Activated CD4-positive, alpha-beta T cell treated with anti-CD3 and anti-CD28 coated beads for 36 hours (primary cell): ENCODE measurements around the gene SPINK4. TPM values are rescaled to one million over a fixed set of nuclear protein-coding genes. Genes with fewer than 3 reads are reported as not detected.
A peak's percentile ranks its signal among the peaks of the same experiment; 100 is the strongest.

Source experiments
- ATAC-seq: fragments of 200-7000 bp; cut with Tn5 transposase; one replicate; pipeline ENCODE4 v1.10.0; 2021; ENCODE audit warnings: mild to moderate bottlenecking, moderate library complexity
- CTCF ChIA-PET: fragments of 350-600 bp; sonication (Branson Sonifier 250); formaldehyde crosslinking; loops from one replicate; lab custom pipeline; 2021; ENCODE audit warnings: antibody characterized with exemption; lab: Charles Lee
- POLR2A ChIA-PET: fragments of 350-600 bp; sonication (Branson Sonifier 250); formaldehyde crosslinking; loops from one replicate; lab custom pipeline; 2021; ENCODE audit warnings: antibody characterized with exemption, inconsistent platforms; lab: Charles Lee
- DNase-seq: peaks from one replicate; pipeline ENCODE4 v3.0.0-alpha.2; 2020
- H3K27ac Mint-ChIP-seq: one replicate; pipeline ENCODE4 v1.8.0; 2021; ENCODE audit warnings: mixed read lengths
- H3K27me3 Mint-ChIP-seq: one replicate; pipeline ENCODE4 v1.8.0; 2021; ENCODE audit warnings: mixed read lengths
- H3K36me3 Mint-ChIP-seq: one replicate; pipeline ENCODE4 v1.8.0; 2021; ENCODE audit warnings: low read depth, mixed read lengths
- H3K4me1 Mint-ChIP-seq: one replicate; pipeline ENCODE4 v1.8.0; 2021; ENCODE audit warnings: mixed read lengths
- H3K4me3 Mint-ChIP-seq: one replicate; pipeline ENCODE4 v1.8.0; 2021; ENCODE audit warnings: mild to moderate bottlenecking, moderate library complexity, mixed read lengths
- H3K9me3 Mint-ChIP-seq: one replicate; pipeline ENCODE4 v1.8.0; 2021; ENCODE audit warnings: low read depth, mixed read lengths
- intact Hi-C, 2 experiments: fragments of 100-400 bp; cut with DNase I in 1 of 2; cut with micrococcal nuclease in 1 of 2; formaldehyde crosslinking; loops; one replicate each; pipeline versions ENCODE4 v1.14.2 to v1.15.1; 2022 to 2024; cut with DNase I, micrococcal nuclease
- total RNA-seq, 2 experiments: library from RNA; stranded (reverse); gene quantifications; one replicate each; pipeline ENCODE4 v1.2.3, GENCODE V29; 2021

Gene SPINK4
- total RNA-seq, 2 experiments from 2014 or later: not detected

DNA sequence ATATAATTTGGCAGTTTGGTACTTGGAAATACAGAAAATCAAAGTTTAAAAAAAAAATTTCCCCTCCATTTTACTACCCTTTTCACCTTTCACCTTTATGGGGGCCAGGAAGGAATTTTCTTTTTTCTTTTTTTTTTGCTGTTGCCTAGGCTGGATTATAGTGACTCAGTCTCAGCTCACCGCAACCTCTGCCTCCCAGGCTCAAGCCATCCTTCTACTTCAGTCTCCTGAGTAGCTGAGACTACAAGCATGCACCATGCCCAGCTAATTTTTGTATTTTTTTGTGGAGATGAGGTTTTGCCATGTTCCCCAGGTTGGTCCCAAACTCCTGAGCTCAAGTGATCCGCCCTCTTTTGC is 34.0 kb downstream of the SPINK4 start:
- intact Hi-C loops: no loop called here
- Mint-ChIP-seq H3K9me3 (no peaks in the 10 kb centered on the region), H3K27ac (no peak overlapping the region), H3K4me3 (no peak overlapping the region), H3K27me3 (no peaks in the 10 kb centered on the region), H3K36me3 (peaks cover 48% of the 10 kb centered on the region), H3K4me1 (peaks cover 8% of the 10 kb centered on the region)
- POLR2A ChIA-PET: no interaction called here
- DNase-seq (no peak), ATAC-seq (no peak)
- CTCF ChIA-PET: interaction anchor here (1.1 to 1.6 kb wide), 3 partner anchors 10 to 16 kb away, joined by 3 to 9 read pairs (median 6); partner anchors contain the start of gene NFX1

DNA sequence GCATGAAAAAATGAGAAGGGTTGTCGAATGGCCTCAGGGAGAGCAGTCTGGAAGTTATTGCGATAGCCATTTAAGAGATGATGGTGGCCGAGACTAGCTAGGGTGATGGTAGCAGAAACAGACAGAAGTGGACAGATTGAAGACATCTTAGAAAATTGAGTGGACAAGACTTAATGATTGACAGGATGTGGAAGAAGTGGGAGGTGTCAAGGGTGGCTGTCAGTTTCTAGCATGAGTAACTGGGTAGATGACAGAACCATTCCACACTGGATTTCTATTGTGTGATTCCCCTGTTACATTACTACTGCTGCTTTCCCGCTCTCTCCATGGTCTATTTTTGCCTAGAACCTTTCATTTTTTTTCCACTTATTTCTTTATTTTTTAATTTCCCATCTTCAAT is 37.5 kb downstream of the SPINK4 start:
- intact Hi-C loops: no loop called here
- no peaks in the 10 kb centered on the region for H3K9me3 Mint-ChIP-seq
- H3K27ac Mint-ChIP-seq: no peak overlapping the region
- DNase-seq (no peak), ATAC-seq (no peak)
- POLR2A ChIA-PET: no interaction called here
- H3K36me3 Mint-ChIP-seq: peaks cover 53% of the 10 kb centered on the region
- CTCF ChIA-PET: interaction anchor here (0.6 to 1.8 kb wide), 2 partner anchors 10 to 39 kb away, joined by 3 to 13 read pairs; no protein-coding TSS in a partner anchor
- no peak overlapping the region for H3K4me3 Mint-ChIP-seq
- H3K4me1 Mint-ChIP-seq: peaks cover 12% of the 10 kb centered on the region
- no peaks in the 10 kb centered on the region for H3K27me3 Mint-ChIP-seq

DNA sequence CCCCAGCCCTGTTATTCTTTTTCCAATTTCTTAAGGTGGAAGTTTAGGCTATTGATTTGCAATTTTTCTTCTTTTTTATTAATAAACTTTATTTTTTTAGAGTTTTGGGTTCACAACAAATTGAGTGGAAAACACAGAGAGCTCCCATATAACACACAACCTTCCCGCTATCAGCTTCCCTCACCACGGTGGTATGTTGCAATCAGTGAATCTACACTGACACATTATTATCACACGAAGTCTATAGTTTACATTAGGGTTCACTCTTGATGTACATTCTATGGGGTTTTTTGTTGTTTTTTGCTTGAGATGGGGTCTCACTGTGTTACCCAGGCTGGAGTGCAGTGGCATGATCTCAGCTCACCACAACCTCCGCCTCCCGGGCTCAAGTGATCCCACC is 45.5 kb downstream of the SPINK4 start:
- H3K4me3 Mint-ChIP-seq: no peak overlapping the region
- no peak for ATAC-seq
- ChIA-PET CTCF (interaction anchor here (0.6 to 1.5 kb wide), 6 partner anchors 10 to 338 kb away, joined by 3 to 9 read pairs (median 4); no protein-coding TSS in a partner anchor), POLR2A (no interaction called here)
- intact Hi-C loops: loop anchor here (5.0 kb wide), 3 partner anchors 92 to 437 kb away; no protein-coding TSS in a partner anchor
- DNase-seq: no peak
- peaks cover 20% of the 10 kb centered on the region for H3K4me1 Mint-ChIP-seq
- no peak overlapping the region for H3K27ac Mint-ChIP-seq
- no peaks in the 10 kb centered on the region for H3K27me3 Mint-ChIP-seq
- no peaks in the 10 kb centered on the region for H3K9me3 Mint-ChIP-seq
- peaks cover 10% of the 10 kb centered on the region for H3K36me3 Mint-ChIP-seq

DNA sequence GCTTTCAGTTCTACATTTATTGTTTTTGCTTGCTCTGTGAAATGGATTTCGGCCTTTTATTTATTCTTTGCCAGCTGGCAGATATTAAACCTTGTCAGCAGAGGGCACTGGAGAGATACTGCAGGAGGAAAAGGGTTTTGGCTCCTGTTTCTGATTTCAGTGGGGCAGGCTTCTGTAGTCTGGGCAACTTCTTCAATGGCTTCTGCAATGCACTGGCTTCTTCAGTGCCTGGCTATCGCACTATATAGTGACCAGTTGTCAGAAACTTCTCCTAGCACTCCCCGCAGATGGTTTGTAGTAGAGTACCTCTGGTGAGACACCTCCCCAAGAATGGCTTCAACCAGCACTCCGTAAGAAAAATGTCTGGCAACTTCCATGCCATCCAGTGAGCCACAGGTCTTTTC is 47.1 kb downstream of the SPINK4 start:
- ATAC-seq (no peak), DNase-seq (peak; percentile 68)
- Mint-ChIP-seq H3K4me1 (peaks cover 32% of the 10 kb centered on the region), H3K36me3 (peaks cover 12% of the 10 kb centered on the region), H3K27ac (peak overlapping the region; percentile 65), H3K27me3 (no peaks in the 10 kb centered on the region), H3K9me3 (no peaks in the 10 kb centered on the region), H3K4me3 (no peak overlapping the region)
- POLR2A ChIA-PET: interaction anchor here (0.6 kb wide), 1 partner anchor 214 kb away, joined by 3 read pairs; no protein-coding TSS in a partner anchor
- intact Hi-C loops: loop anchor here (1.0 to 5.0 kb wide), 6 partner anchors 88 to 435 kb away; no protein-coding TSS in a partner anchor
- CTCF ChIA-PET: interaction anchor here (0.5 to 2.2 kb wide), 16 partner anchors 9 to 1346 kb away, joined by 3 to 21 read pairs (median 6); partner anchors contain the start of gene NOL6

DNA sequence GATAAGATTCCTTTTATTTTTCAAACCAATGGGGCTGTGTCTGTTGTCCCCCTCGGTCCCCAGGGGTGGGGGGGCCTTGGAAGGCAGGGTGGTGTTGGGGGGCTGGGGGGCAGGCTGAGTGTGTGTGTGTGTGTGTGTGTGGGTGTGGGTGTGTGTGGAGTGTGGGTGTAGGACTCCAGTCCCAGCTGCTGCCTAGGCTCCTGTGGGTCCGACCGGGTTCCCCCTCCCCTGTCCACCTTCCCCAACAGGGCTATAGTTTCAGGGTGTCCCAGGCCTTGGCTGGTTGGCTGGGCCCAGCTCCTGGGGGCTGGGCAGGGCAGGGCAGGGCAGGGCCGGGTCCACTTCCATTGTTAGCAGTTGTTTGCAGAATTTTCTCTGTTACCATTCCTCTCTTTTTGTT is 48.3 kb downstream of the SPINK4 start:
- Mint-ChIP-seq H3K27ac (peak overlapping the region; percentile 83), H3K9me3 (no peaks in the 10 kb centered on the region), H3K36me3 (peaks cover 19% of the 10 kb centered on the region), H3K27me3 (no peaks in the 10 kb centered on the region), H3K4me3 (no peak overlapping the region), H3K4me1 (peaks cover 44% of the 10 kb centered on the region)
- intact Hi-C loops: loop anchor here (5.0 kb wide), 3 partner anchors 89 to 434 kb away; no protein-coding TSS in a partner anchor
- no peak for DNase-seq
- ChIA-PET CTCF (interaction anchor here (0.6 to 2.2 kb wide), 8 partner anchors 9 to 184 kb away, joined by 3 to 21 read pairs (median 10); no protein-coding TSS in a partner anchor), POLR2A (interaction anchor here (0.6 kb wide), 1 partner anchor 147 kb away, joined by 3 read pairs; no protein-coding TSS in a partner anchor)
- no peak for ATAC-seq

DNA sequence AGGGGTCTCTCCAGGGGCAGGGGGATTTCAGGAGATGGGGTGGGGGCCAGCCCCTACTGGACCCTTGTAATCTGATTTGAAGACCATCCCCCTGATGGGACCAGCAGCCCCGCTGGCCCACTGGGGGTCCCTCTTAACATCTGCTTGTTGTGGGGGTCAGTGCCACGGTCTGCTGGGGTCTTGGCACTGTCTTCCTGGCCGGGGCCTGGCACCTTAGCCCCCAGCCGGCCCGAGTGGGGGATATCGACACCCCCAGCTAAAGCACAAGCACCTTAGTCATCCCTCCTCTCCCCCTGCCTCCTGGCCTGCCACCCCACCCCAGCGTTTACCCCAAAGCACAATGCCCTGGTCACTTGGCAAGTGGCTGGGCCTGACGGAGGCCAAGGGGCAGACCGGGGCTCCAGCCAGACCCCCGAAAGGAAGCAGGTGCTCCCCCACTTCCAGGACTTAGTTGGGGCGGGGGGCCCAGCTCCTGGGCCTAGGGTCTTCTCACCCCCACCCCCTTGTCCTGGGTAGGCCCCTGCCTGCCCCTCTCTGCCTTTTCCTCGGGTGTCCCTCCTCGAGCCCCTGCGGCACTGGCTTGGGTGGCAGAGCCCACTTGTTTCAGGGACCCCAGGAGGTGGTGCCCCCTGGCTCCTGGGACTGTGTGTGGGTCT is 49.0 kb downstream of the SPINK4 start:
- ATAC-seq (no peak), DNase-seq (no peak)
- H3K36me3 Mint-ChIP-seq: peaks cover 21% of the 10 kb centered on the region
- no peaks in the 10 kb centered on the region for H3K9me3 Mint-ChIP-seq
- no peaks in the 10 kb centered on the region for H3K27me3 Mint-ChIP-seq
- ChIA-PET CTCF (interaction anchor here (1.5 kb wide), 1 partner anchor 19 kb away, joined by 4 read pairs; no protein-coding TSS in a partner anchor), POLR2A (interaction anchor here (0.6 kb wide), 1 partner anchor 146 kb away, joined by 3 read pairs; no protein-coding TSS in a partner anchor)
- peak overlapping the region; percentile 90 for H3K4me3 Mint-ChIP-seq
- intact Hi-C loops: loop anchor here (5.0 kb wide), 3 partner anchors 88 to 433 kb away; no protein-coding TSS in a partner anchor
- peak overlapping the region; percentile 99 for H3K27ac Mint-ChIP-seq
- H3K4me1 Mint-ChIP-seq: peaks cover 51% of the 10 kb centered on the region

DNA sequence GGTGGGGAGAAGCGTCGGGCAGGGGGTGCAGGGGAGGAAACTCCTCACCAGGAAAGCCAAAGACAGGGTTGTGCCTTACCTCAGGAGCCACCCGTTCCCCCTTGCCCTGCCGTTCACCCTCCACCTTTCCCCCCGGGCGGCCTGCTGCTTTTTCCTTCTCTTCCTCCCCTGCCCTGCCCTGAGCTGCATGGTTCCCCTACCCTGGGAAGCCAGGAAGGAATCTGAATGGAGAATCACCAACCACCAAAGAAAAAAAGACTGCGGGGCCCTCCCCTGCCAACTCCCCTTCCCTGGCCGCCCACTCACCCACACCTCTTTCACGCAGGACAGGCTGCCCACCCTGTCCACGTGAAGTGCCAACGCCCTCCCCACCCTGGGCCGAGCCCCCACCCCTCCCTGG is 49.5 kb downstream of the SPINK4 start:
- peak overlapping the region; percentile 99 for H3K27ac Mint-ChIP-seq
- peaks cover 56% of the 10 kb centered on the region for H3K4me1 Mint-ChIP-seq
- ChIA-PET CTCF (interaction anchor here (1.2 to 1.5 kb wide), 3 partner anchors 19 to 63 kb away, joined by 4 to 6 read pairs (median 4); no protein-coding TSS in a partner anchor), POLR2A (interaction anchor here (0.7 to 1.4 kb wide), 6 partner anchors 32 to 264 kb away, joined by 3 to 10 read pairs (median 4); partner anchors contain the start of genes DNAJA1 and SMU1)
- H3K9me3 Mint-ChIP-seq: no peaks in the 10 kb centered on the region
- intact Hi-C loops: loop anchor here (5.0 kb wide), 3 partner anchors 88 to 433 kb away; no protein-coding TSS in a partner anchor
- H3K27me3 Mint-ChIP-seq: no peaks in the 10 kb centered on the region
- H3K4me3 Mint-ChIP-seq: peak overlapping the region; percentile 90
- H3K36me3 Mint-ChIP-seq: peaks cover 25% of the 10 kb centered on the region
- DNase-seq (peak; percentile 56), ATAC-seq (no peak)

DNA sequence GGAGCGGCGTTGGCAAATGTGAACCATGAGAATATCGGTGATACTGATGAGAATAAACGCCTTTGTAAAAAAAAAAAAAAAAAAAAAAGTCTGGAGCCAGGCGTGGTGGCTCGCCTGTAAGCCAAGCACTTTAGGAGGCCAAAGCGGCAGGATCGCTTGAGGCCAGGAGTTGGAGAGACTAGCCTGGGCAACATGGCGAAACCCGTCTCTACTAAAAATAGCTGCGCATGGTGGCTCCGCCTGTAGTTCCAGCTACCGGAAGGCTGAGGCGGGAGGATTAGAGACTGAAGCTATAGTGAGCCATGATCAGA is 49.9 kb downstream of the SPINK4 start:
- peaks cover 29% of the 10 kb centered on the region for H3K36me3 Mint-ChIP-seq
- peaks cover 60% of the 10 kb centered on the region for H3K4me1 Mint-ChIP-seq
- H3K27ac Mint-ChIP-seq: peak overlapping the region; percentile 99
- DNase-seq: no peak
- no peak for ATAC-seq
- no peaks in the 10 kb centered on the region for H3K27me3 Mint-ChIP-seq
- H3K9me3 Mint-ChIP-seq: no peaks in the 10 kb centered on the region
- POLR2A ChIA-PET: interaction anchor here (0.6 to 1.4 kb wide), 10 partner anchors 9 to 265 kb away, joined by 3 to 10 read pairs (median 4); partner anchors contain the start of genes DNAJA1 and SMU1
- intact Hi-C loops: loop anchor here (1.0 to 10.0 kb wide), 21 partner anchors 16 to 1785 kb away; partner anchors contain the start of genes B4GALT1 (in 2 of the 2), BAG1 (in 2 of the 2), SMU1 (in 2 of the 2) and ACO1 (in 1 of the 2)
- CTCF ChIA-PET: interaction anchor here (0.6 to 1.5 kb wide), 6 partner anchors 14 to 63 kb away, joined by 3 to 6 read pairs (median 4); no protein-coding TSS in a partner anchor
- peak overlapping the region; percentile 90 for H3K4me3 Mint-ChIP-seq

DNA sequence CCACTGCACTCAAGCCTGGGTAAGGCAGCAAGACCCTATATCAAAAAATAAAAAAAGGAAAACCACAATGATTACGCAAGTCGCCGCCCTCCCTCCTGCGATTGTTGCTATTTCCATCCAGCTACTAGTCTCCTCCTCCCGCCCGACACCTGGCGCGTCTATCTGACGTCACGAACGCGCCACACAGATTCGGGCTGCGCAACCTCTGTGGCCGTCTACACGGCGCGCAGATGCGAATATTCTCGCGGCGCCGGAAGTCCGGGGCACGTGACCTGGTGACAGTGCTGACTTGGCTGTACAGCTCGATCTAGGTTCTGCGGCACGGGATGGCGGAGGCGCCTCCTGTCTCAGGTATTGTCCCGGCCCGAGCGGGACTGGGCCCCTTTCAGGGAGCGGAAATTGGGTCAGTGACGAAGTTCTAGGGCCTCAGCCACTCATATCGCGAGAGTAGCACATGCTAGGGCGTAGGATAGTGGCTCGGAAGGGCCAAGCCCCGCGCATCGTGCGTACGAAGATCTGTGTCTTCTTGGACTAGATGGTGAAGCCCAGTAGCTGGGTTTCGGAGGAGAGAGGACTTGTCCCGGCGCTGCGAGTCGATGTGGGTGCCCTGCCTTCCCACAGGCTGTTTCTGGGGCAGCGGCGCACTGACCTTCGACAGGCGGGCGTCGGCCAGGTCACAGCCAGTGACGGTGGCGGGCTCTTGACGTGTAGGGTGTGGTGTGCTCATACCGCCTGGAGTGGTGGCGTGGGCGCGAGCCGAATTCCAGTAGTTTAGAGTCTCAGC is 50.5 kb downstream of the SPINK4 start, which contains the start of gene NFX1:
TSS of gene NFX1 (plus strand) at position 270 of the 784 bp plus-strand sequence. CDS start at position 327, 57 bp downstream.
- peak; percentile 99 for DNase-seq
- ATAC-seq: peak; percentile 89
- Mint-ChIP-seq H3K27me3 (no peaks in the 10 kb centered on the region), H3K4me1 (peaks cover 64% of the 10 kb centered on the region), H3K4me3 (peak within 1 kb of the TSS; percentile 90), H3K36me3 (peaks cover 31% of the 10 kb centered on the region), H3K9me3 (no peaks in the 10 kb centered on the region), H3K27ac (peak within 1 kb of the TSS; percentile 99)
- ChIA-PET POLR2A (interaction anchor here (0.6 to 1.4 kb wide), 12 partner anchors 8 to 265 kb away, joined by 3 to 10 read pairs (median 4); partner anchors contain the start of genes DNAJA1 and SMU1), CTCF (interaction anchor here (0.6 to 1.5 kb wide), 8 partner anchors 14 to 472 kb away, joined by 3 to 6 read pairs (median 3); no protein-coding TSS in a partner anchor)
- intact Hi-C loops: loop anchor here (1.0 to 10.0 kb wide), 18 partner anchors 16 to 1784 kb away; partner anchors contain the start of genes B4GALT1 (in 2 of the 2), BAG1 (in 2 of the 2), SMU1 (in 2 of the 2) and ACO1 (in 1 of the 2)

DNA sequence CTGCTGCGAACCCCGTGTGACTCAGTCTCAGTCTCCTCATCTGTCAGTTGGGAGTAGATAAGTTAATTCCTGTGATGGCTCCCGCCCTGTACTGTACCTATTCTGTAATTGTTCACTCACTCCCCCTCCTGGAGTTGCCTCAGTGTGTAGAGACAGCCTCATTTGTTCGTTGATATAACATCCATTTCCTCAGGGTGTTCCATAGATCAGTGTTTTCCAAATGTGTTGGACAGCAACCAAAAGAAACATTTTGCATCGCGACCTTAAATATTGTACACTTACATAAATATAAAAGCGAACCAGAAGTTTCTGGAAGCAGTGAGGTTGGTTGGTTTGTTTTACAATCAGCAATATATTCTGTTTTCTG is 51.0 kb downstream of the SPINK4 start:
- no peaks in the 10 kb centered on the region for H3K9me3 Mint-ChIP-seq
- H3K27me3 Mint-ChIP-seq: no peaks in the 10 kb centered on the region
- H3K4me3 Mint-ChIP-seq: peak overlapping the region; percentile 90
- intact Hi-C loops: loop anchor here (2.0 to 10.0 kb wide), 5 partner anchors 52 to 1784 kb away; partner anchors contain the start of genes ACO1 (in 1 of the 2), AQP3 (in 1 of the 2), FANCG (in 1 of the 2) and UBAP1 (in 1 of the 2)
- DNase-seq (no peak), ATAC-seq (no peak)
- ChIA-PET POLR2A (interaction anchor here (1.0 to 1.4 kb wide), 5 partner anchors 13 to 266 kb away, joined by 3 to 10 read pairs (median 4); partner anchors contain the start of genes DNAJA1 and SMU1), CTCF (interaction anchor here (0.6 to 1.2 kb wide), 4 partner anchors 15 to 471 kb away, joined by 3 to 6 read pairs (median 3); no protein-coding TSS in a partner anchor)
- peak overlapping the region; percentile 99 for H3K27ac Mint-ChIP-seq
- peaks cover 35% of the 10 kb centered on the region for H3K36me3 Mint-ChIP-seq
- H3K4me1 Mint-ChIP-seq: peaks cover 70% of the 10 kb centered on the region
